ENCODE data around the gene RSKR. TPM values are rescaled to one million over a fixed set of nuclear protein-coding genes. Genes with fewer than 3 reads are reported as not detected.

RSKR gene
- polyA plus RNA-seq, 3 donors = 1.8 to 3.3 (median 2.9) TPM

DNA sequence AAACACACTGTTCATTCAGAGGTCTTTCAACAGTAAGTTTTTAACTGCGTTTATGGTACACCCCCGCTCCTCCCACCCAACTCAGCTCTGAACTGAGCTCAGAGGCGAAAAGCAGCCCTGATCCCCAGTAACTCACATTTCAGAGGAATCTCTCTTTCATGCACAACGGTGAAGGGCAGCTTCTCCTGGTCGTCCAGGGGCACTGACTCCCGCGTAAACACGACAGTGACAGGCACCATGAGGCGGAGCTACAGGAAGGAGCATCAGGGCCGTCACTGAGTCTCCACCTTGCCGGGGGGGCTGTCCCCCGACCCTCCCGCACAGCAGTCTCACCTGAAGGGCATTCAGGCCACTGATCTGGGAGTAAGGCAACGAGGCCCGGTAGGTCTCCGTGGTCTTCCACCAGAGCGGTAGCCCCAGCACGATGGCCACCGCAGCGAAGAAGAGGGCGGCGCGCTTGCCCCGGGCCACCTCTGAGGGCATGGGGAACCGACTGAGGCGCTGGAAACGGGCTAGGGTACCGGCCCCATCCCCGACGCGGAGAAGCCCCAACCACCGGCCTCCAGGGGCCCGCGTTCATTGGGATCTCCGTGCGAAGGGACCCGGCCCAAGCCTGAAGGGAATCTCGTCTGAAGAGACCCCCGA, 43.1 kb downstream of the RSKR start:
- 1 to 2% (median 1%) methylated on average over 38 to 39 of the region's 39 CpGs for WGBS, 3 donors
- H3K27ac ChIP-seq (ENCODE audit: low read depth, low read length) = no peak overlapping the region

DNA sequence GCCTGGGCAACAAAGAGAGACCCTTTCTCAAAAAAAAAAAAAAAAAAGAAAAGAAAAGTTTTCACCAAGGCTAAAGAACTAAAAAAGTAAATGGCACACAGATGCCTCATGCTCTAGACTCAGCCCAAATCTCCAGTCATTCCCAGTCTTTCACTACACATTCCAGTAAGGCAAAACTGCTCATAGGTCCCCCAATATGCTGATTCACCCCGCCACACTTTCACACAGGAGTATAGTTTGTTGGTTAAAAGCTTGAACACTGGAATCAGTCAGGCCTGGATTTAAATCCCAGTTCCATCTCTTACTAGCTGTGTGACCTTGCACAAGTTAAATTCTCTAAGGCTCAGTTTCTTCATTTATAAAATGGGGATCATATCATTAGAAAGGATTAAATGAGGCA, 44.5 kb downstream of the RSKR start:
- H3K27ac ChIP-seq (ENCODE audit: low read depth, low read length) = no peak overlapping the region
- whole genome bisulfite sequencing, 3 donors = 89 to 100% (median 100%) methylated on average over 1 of the region's 1 CpG

DNA sequence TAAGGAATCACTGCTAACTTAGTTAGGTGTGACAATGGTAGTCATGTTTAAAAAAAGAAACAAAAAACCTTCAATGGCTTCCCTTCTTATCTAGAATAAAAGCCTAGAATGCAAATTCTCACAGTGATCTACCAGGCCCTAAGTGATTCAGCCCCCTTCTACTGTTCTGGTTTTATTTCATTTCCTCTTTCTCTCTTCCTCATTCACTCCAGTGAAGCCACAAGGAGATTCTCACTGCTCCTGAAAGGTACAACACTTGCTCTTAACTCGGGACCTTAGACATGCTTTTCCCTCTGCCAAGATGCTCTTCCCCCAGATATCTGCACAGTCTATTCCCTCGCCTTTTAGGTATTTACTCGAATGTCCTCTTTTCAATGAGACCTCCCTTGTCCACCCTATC, 46.4 kb downstream of the RSKR start:
- 70 to 88% (median 76%) methylated on average over 3 of the region's 3 CpGs for WGBS, 3 donors
- H3K27ac ChIP-seq (ENCODE audit: low read depth, low read length) = no peak overlapping the region

DNA sequence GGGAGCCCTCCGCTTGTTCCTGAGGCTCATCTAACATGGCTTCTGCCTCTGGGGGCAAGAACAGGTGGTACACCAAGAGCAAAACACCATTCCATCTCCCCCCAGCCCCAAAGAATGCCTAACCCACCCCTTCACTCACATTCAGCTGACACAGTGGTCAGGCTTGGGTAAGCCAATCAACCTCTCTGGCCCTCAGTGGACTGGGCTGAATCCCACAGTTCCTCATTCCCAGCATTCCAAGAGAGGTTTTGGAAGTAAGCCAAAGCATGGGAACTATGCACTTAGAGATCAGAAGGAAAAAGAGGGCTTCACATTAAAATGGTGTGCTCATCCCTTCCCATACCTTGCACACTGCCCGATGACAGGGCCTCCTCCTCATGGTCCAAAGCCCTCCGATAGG, 50.5 kb downstream of the RSKR start:
- 78 to 86% (median 82%) methylated on average over 3 of the region's 3 CpGs for WGBS, 3 donors

More for the DNA sequence above, 50.5 kb downstream of the RSKR start:
- no peak overlapping the region for H3K27ac ChIP-seq (ENCODE audit: low read depth, low read length)

Other genes starting within 250 kb of the RSKR start
- gene SEBOX, start 249.0 kb downstream of the RSKR start, polyA plus RNA-seq = not detected
- 1 to 10 TPM; 2.1 to 6.9 (median 2.1) TPM for gene VTN, start 243.9 kb downstream of the RSKR start, polyA plus RNA-seq
- 10 to 100 TPM in 1 of 3 donors, 1 to 10 TPM in 2; 3.7 to 13.1 (median 9.8) TPM for gene SARM1, start 242.5 kb downstream of the RSKR start, polyA plus RNA-seq
- 1 to 10 TPM; 1.2 to 5.3 (median 3.9) TPM for gene SLC46A1, start 208.0 kb downstream of the RSKR start, polyA plus RNA-seq
- under 1 TPM in 2 of 3 donors, not detected in 1; 0.03 to 0.09 TPM for gene SLC13A2, start 140.5 kb downstream of the RSKR start, polyA plus RNA-seq
- under 1 TPM in 2 of 3 donors, not detected in 1; 0.01 to 0.03 TPM for gene FOXN1, start 107.8 kb downstream of the RSKR start, polyA plus RNA-seq
- 10 to 100 TPM; 12.5 to 16.6 (median 15.0) TPM for gene UNC119, start 61.6 kb downstream of the RSKR start, polyA plus RNA-seq
- gene PIGS, start 42.7 kb downstream of the RSKR start, polyA plus RNA-seq = 10 to 100 TPM; 18.9 to 60.3 (median 24.8) TPM
- gene ALDOC, start 37.3 kb downstream of the RSKR start, polyA plus RNA-seq = 10 to 100 TPM in 2 of 3 donors, 1 to 10 TPM in 1; 5.4 to 59.0 (median 23.8) TPM
- 1 to 10 TPM; 1.5 to 3.3 (median 2.9) TPM for gene SPAG5, start 15.2 kb downstream of the RSKR start, polyA plus RNA-seq
- 10 to 100 TPM; 19.6 to 42.6 (median 33.7) TPM for gene BLTP2, start 31.0 kb upstream of the RSKR start, polyA plus RNA-seq
- 10 to 100 TPM; 31.0 to 45.5 (median 40.4) TPM for gene SDF2, start 47.7 kb upstream of the RSKR start, polyA plus RNA-seq
- gene SUPT6H, start 48.0 kb upstream of the RSKR start, polyA plus RNA-seq = 10 to 100 TPM; 16.3 to 33.9 (median 33.6) TPM
- 1 to 10 TPM in 2 of 3 donors, under 1 TPM in 1; 0.35 to 2.9 (median 1.2) TPM for gene PROCA1, start 97.7 kb upstream of the RSKR start, polyA plus RNA-seq
- 100 to 1,000 TPM in 1 of 3 donors, 10 to 100 TPM in 1, 1 to 10 TPM in 1; 7.9 to 125 (median 38.3) TPM for gene RAB34, start 103.7 kb upstream of the RSKR start, polyA plus RNA-seq
- 1,000 to 10,000 TPM in 2 of 3 donors, 100 to 1,000 TPM in 1; 866 to 1,848 (median 1,584) TPM for gene RPL23A, start 105.8 kb upstream of the RSKR start, polyA plus RNA-seq
- 10 to 100 TPM in 1 of 3 donors, 1 to 10 TPM in 2; 2.4 to 11.7 (median 5.4) TPM for gene TLCD1, start 112.0 kb upstream of the RSKR start, polyA plus RNA-seq
- 1 to 10 TPM; 1.8 to 2.7 (median 1.9) TPM for gene NEK8, start 114.6 kb upstream of the RSKR start, polyA plus RNA-seq
- 10 to 100 TPM; 10.9 to 22.7 (median 19.5) TPM for gene TRAF4, start 129.8 kb upstream of the RSKR start, polyA plus RNA-seq
- gene FAM222B, start 228.6 kb upstream of the RSKR start, polyA plus RNA-seq = 1 to 10 TPM; 4.9 to 9.2 (median 5.6) TPM
- 10 to 100 TPM; 22.8 to 40.5 (median 34.1) TPM for gene ERAL1, start 240.8 kb upstream of the RSKR start, polyA plus RNA-seq